Spleen (tissue), 11 donors: ENCODE data around the gene BMP6. TPM values are rescaled to one million over a fixed set of nuclear protein-coding genes. Genes with fewer than 3 reads are reported as not detected.

ENCODE experiments used
- DNase-seq: peaks from one replicate; pipeline ENCODE4 v3.0.0-alpha.2; 2020
- H3K27ac ChIP-seq, 8 donors: fragments of 200-600 bp; sonication (generic) in 7 of 8; 1 replicate in 4 of 8; 2 replicates in 4 of 8; pipeline versions ENCODE4 v1.5.0 to v1.8.0; 2016 to 2021; ENCODE audit warnings: inconsistent platforms in 4 of 8, mild to moderate bottlenecking in 4 of 8, moderate library complexity in 1 of 8
- H3K27me3 ChIP-seq, 7 donors: fragments of 200-600 bp; sonication (generic) in 6 of 7; replicated peaks in 1 of 7; 1 replicate in 4 of 7; 2 replicates in 3 of 7; pipeline versions ENCODE4 v1.5.0 to v1.8.0; 2016 to 2021; ENCODE audit warnings: inconsistent platforms in 3 of 7, mild to moderate bottlenecking in 1 of 7
- H3K36me3 ChIP-seq, 6 donors: fragments of 200-600 bp; sonication (generic) in 5 of 6; 1 replicate in 4 of 6; 2 replicates in 2 of 6; pipeline versions ENCODE4 v1.5.0 to v1.8.0; 2016 to 2021; ENCODE audit warnings: inconsistent platforms in 2 of 6
- H3K4me1 ChIP-seq, 6 donors: fragments of 200-600 bp; sonication (generic) in 5 of 6; 1 replicate in 3 of 6; 2 replicates in 3 of 6; pipeline versions ENCODE4 v1.5.0 to v1.8.0; 2016 to 2021; ENCODE audit warnings: inconsistent platforms in 3 of 6
- H3K4me3 ChIP-seq, 8 donors: fragments of 200-600 bp; sonication (generic) in 7 of 8; 1 replicate in 4 of 8; 2 replicates in 4 of 8; pipeline versions ENCODE4 v1.5.0 to v1.8.0; 2016 to 2021; ENCODE audit warnings: inconsistent platforms in 4 of 8, mild to moderate bottlenecking in 4 of 8, moderate library complexity in 2 of 8
- H3K9me3 ChIP-seq, 8 donors: fragments of 200-600 bp; sonication (generic) in 7 of 8; 1 replicate in 4 of 8; 2 replicates in 4 of 8; pipeline versions ENCODE4 v1.5.0 to v1.8.0; 2016 to 2021; ENCODE audit warnings: inconsistent platforms in 4 of 8
- CTCF ChIP-seq, 11 experiments: fragments of 200-600 bp in 7 of 11; fragments of 450-650 bp in 4 of 11; sonication (generic) in 4 of 11; IDR thresholded peaks in 8 of 11; conservative IDR thresholded peaks in 3 of 11; 1 replicate in 7 of 11; 2 replicates in 4 of 11; pipeline versions ENCODE4 v1.4.0 to v1.8.0; 2016 to 2021; ENCODE audit warnings: antibody characterized with exemption in 11 of 11, inconsistent platforms in 4 of 11, mild to moderate bottlenecking in 1 of 11
- POLR2A ChIP-seq, 3 donors: fragments of 450-650 bp; IDR thresholded peaks; one replicate each; pipeline ENCODE4 v1.5.1; 2017; ENCODE audit warnings: antibody characterized with exemption in 3 of 3, mild to moderate bottlenecking in 1 of 3
- POLR2AphosphoS5 ChIP-seq, 3 donors: sonication (generic); formaldehyde crosslinking; IDR thresholded peaks; one replicate each; pipeline ENCODE4 v1.5.1; 2017; ENCODE audit warnings: antibody characterized with exemption in 3 of 3
- WGBS, 5 donors: extraction: QIAGEN DNeasy Blood & Tissue Kit in 3 of 5; methylation state at CpG; one replicate each; pipeline versions ENCODE4 v1.1.5 to v1.1.7; 2013 to 2018; 5-methylcytosine and 5-hydroxymethylcytosine counted together
- intact Hi-C: fragments of 100-400 bp; cut with DNase I; formaldehyde crosslinking; loops from one replicate; pipeline ENCODE4 v1.15.0; 2023; ENCODE audit warnings: low total_unique reads
- polyA plus RNA-seq, 3 donors: library from polyadenylated mRNA; stranded (reverse); fragments of 200-250 nt; gene quantifications; one replicate each; pipeline ENCODE4 v1.2.1, GENCODE V29; 2013
- total RNA-seq, 7 donors: library from RNA; depleted of rRNA in 3 of 7; stranded (reverse); fragments of >200 nt in 3 of 7; fragmentation: NEBNext Ultra II Directional in 4 of 7; extraction: Animal tissue kit (Norgen Biotek cat#: 25700) in 4 of 7; gene quantifications; one replicate each; pipeline versions ENCODE4 v1.1.0 to v1.2.1, GENCODE V29; 2016 to 2021
- donor health status: healthy with polysubstance abuse.
- donor health status: DM: no; HTN: no; CAD: no; lungs with moderate emphysema.
- donor health status: DM: no; HTN: no; CAD: no.
- donor health status: Bipolar disorder and iron deficiency.
- donor health status: healthy.
- donor health status: DM: no; HTN: no; CAD: no.
- donor health status: DM: yes; HTN: yes; CAD: no.

Gene BMP6
- total and polyA plus RNA-seq, 10 donors: 0.58 to 6.9 (median 4.8) TPM

GRCh38 chr6:7919871-7920270 is 194.0 kb downstream of the BMP6 start:
- WGBS, 5 donors: 60 to 85% (median 71%) methylated on average over 8 of the region's 8 CpGs
- TF ChIP-seq CTCF (IDR thresholded peaks at IDR 0.05 in 8 of 11, conservative IDR thresholded peaks at IDR 0.05 in 3 of 11): no peak
- no peak for TF ChIP-seq POLR2A (IDR thresholded peaks at IDR 0.05)
- no peak for TF ChIP-seq POLR2AphosphoS5 (IDR thresholded peaks at IDR 0.05)
- Histone ChIP-seq H3K4me3 (no peak overlapping the region), H3K27ac (no peak overlapping the region), H3K9me3 (peaks cover 0 to 9% (median 3%) of the 10 kb centered on the region in 8 donors), H3K4me1 (peaks cover 0 to 20% (median 0%) of the 10 kb centered on the region in 6 donors), H3K36me3 (no peaks in the 10 kb centered on the region), H3K27me3 (no peaks in the 10 kb centered on the region)
- DNase-seq: no peak
- intact Hi-C loops: no loop called here

- 67 to 89% (median 74%) methylated on average over 2 of the region's 2 CpGs for WGBS, 5 donors
- peaks cover 0 to 14% (median 0%) of the 10 kb centered on the region in 6 donors for H3K4me1 ChIP-seq
- intact Hi-C loops: no loop called here
- no peaks in the 10 kb centered on the region for H3K36me3 ChIP-seq
- H3K9me3 ChIP-seq: peaks cover 0 to 12% (median 5%) of the 10 kb centered on the region in 8 donors
- DNase-seq: no peak
- H3K4me3 ChIP-seq: no peak overlapping the region
- H3K27me3 ChIP-seq: no peaks in the 10 kb centered on the region
- no peak overlapping the region for H3K27ac ChIP-seq
- no peak for TF ChIP-seq POLR2A (IDR thresholded peaks at IDR 0.05)
- TF ChIP-seq POLR2AphosphoS5 (IDR thresholded peaks at IDR 0.05): no peak
- no peak for TF ChIP-seq CTCF (IDR thresholded peaks at IDR 0.05 in 8 of 11, conservative IDR thresholded peaks at IDR 0.05 in 3 of 11)
These were observed 194.5 kb downstream of the BMP6 start for GRCh38 chr6:7920425-7920824.

GRCh38 chr6:7921046-7921445 is 195.1 kb downstream of the BMP6 start:
- DNase-seq: no peak
- H3K27me3 ChIP-seq: no peaks in the 10 kb centered on the region
- H3K4me1 ChIP-seq: peaks cover 0 to 11% (median 0%) of the 10 kb centered on the region in 6 donors
- TF ChIP-seq POLR2AphosphoS5 (IDR thresholded peaks at IDR 0.05) (no peak), CTCF (IDR thresholded peaks at IDR 0.05 in 8 of 11, conservative IDR thresholded peaks at IDR 0.05 in 3 of 11) (no peak), POLR2A (IDR thresholded peaks at IDR 0.05) (no peak)
- WGBS, 5 donors: 59 to 82% (median 73%) methylated on average over 4 of the region's 4 CpGs
- peaks cover 0 to 18% (median 11%) of the 10 kb centered on the region in 8 donors for H3K9me3 ChIP-seq
- H3K36me3 ChIP-seq: no peaks in the 10 kb centered on the region
- H3K27ac ChIP-seq: no peak overlapping the region
- no peak overlapping the region for H3K4me3 ChIP-seq
- intact Hi-C loops: no loop called here

- TF ChIP-seq CTCF (IDR thresholded peaks at IDR 0.05 in 8 of 11, conservative IDR thresholded peaks at IDR 0.05 in 3 of 11) (no peak), POLR2AphosphoS5 (IDR thresholded peaks at IDR 0.05) (no peak), POLR2A (IDR thresholded peaks at IDR 0.05) (no peak)
- 73 to 88% (median 77%) methylated on average over 5 of the region's 5 CpGs for WGBS, 5 donors
- no peak for DNase-seq
These were observed 195.8 kb downstream of the BMP6 start for GRCh38 chr6:7921632-7922092.

More at GRCh38 chr6:7921632-7922092, 195.8 kb downstream of the BMP6 start:
- intact Hi-C loops: no loop called here
- Histone ChIP-seq H3K36me3 (no peaks in the 10 kb centered on the region), H3K27me3 (no peaks in the 10 kb centered on the region), H3K27ac (no peak overlapping the region), H3K4me3 (no peak overlapping the region), H3K4me1 (peaks cover 0 to 11% (median 0%) of the 10 kb centered on the region in 6 donors), H3K9me3 (peaks cover 0 to 21% (median 13%) of the 10 kb centered on the region in 8 donors)
